ENCODE measurements around the gene FAXDC2. TPM values are rescaled to one million over a fixed set of nuclear protein-coding genes. Genes with fewer than 3 reads are reported as not detected.

The FAXDC2 gene
- total and polyA plus RNA-seq, 2 of the 13 experiments (the other 11 are each of a cell fraction or from before 2014, with no cell fraction given): 4.7 to 58.8 TPM

DNA sequence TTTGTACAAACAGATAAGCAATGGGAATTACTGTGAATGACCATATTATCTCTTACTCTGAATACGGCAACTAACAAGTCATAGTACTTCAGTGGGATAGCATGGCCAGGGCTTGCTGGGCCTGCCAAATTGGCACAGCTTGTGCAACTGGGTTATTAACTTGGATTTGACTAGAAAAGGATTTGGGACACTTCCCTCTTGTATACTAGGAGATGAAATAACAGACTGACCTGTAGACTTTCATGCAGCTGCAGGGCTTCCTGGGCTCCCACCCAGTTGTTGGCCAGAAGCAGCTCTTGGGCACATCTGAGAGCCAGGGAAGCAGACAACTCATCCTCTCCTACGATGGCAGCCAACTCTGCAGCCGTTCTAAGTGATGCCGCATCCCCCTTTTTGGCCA, 47.8 kb upstream of the FAXDC2 start (continued):
- TF ChIP-seq, protein P1, sequence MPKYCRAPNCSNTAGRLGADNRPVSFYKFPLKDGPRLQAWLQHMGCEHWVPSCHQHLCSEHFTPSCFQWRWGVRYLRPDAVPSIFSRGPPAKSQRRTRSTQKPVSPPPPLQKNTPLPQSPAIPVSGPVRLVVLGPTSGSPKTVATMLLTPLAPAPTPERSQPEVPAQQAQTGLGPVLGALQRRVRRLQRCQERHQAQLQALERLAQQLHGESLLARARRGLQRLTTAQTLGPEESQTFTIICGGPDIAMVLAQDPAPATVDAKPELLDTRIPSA (CRISPR knock-in tag; IDR thresholded peaks at IDR 0.05; ENCODE audit: borderline replicate concordance): no peak
- TF ChIP-seq GATA4 (IDR thresholded peaks at IDR 0.05; ENCODE audit: borderline replicate concordance, low read depth) (no peak), SRSF1 (optimal IDR thresholded peaks at IDR 0.05; ENCODE audit: low read depth, low read length) (no peak), HNRNPL (IDR thresholded peaks at IDR 0.05; ENCODE audit: low read depth, low read length) (no peak), REL (CRISPR knock-in tag; conservative IDR thresholded peaks at IDR 0.05) (no peak), SALL1 (CRISPR knock-in tag; IDR thresholded peaks at IDR 0.05) (no peak), ZNF841 (CRISPR knock-in tag; IDR thresholded peaks at IDR 0.05; ENCODE audit: borderline replicate concordance) (no peak)
- TF ChIP-seq, protein P2, sequence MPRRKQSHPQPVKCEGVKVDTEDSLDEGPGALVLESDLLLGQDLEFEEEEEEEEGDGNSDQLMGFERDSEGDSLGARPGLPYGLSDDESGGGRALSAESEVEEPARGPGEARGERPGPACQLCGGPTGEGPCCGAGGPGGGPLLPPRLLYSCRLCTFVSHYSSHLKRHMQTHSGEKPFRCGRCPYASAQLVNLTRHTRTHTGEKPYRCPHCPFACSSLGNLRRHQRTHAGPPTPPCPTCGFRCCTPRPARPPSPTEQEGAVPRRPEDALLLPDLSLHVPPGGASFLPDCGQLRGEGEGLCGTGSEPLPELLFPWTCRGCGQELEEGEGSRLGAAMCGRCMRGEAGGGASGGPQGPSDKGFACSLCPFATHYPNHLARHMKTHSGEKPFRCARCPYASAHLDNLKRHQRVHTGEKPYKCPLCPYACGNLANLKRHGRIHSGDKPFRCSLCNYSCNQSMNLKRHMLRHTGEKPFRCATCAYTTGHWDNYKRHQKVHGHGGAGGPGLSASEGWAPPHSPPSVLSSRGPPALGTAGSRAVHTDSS (CRISPR knock-in tag; conservative IDR thresholded peaks at IDR 0.05): no peak
- TF ChIP-seq, protein P3, sequence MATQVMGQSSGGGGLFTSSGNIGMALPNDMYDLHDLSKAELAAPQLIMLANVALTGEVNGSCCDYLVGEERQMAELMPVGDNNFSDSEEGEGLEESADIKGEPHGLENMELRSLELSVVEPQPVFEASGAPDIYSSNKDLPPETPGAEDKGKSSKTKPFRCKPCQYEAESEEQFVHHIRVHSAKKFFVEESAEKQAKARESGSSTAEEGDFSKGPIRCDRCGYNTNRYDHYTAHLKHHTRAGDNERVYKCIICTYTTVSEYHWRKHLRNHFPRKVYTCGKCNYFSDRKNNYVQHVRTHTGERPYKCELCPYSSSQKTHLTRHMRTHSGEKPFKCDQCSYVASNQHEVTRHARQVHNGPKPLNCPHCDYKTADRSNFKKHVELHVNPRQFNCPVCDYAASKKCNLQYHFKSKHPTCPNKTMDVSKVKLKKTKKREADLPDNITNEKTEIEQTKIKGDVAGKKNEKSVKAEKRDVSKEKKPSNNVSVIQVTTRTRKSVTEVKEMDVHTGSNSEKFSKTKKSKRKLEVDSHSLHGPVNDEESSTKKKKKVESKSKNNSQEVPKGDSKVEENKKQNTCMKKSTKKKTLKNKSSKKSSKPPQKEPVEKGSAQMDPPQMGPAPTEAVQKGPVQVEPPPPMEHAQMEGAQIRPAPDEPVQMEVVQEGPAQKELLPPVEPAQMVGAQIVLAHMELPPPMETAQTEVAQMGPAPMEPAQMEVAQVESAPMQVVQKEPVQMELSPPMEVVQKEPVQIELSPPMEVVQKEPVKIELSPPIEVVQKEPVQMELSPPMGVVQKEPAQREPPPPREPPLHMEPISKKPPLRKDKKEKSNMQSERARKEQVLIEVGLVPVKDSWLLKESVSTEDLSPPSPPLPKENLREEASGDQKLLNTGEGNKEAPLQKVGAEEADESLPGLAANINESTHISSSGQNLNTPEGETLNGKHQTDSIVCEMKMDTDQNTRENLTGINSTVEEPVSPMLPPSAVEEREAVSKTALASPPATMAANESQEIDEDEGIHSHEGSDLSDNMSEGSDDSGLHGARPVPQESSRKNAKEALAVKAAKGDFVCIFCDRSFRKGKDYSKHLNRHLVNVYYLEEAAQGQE (IDR thresholded peaks at IDR 0.05; ENCODE audit: borderline replicate concordance in 1 of 2, low read depth in 1 of 2, low read length in 2 of 2): no peak
- TF ChIP-seq, protein P4, sequence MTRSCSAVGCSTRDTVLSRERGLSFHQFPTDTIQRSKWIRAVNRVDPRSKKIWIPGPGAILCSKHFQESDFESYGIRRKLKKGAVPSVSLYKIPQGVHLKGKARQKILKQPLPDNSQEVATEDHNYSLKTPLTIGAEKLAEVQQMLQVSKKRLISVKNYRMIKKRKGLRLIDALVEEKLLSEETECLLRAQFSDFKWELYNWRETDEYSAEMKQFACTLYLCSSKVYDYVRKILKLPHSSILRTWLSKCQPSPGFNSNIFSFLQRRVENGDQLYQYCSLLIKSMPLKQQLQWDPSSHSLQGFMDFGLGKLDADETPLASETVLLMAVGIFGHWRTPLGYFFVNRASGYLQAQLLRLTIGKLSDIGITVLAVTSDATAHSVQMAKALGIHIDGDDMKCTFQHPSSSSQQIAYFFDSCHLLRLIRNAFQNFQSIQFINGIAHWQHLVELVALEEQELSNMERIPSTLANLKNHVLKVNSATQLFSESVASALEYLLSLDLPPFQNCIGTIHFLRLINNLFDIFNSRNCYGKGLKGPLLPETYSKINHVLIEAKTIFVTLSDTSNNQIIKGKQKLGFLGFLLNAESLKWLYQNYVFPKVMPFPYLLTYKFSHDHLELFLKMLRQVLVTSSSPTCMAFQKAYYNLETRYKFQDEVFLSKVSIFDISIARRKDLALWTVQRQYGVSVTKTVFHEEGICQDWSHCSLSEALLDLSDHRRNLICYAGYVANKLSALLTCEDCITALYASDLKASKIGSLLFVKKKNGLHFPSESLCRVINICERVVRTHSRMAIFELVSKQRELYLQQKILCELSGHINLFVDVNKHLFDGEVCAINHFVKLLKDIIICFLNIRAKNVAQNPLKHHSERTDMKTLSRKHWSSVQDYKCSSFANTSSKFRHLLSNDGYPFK (CRISPR knock-in tag; IDR thresholded peaks at IDR 0.05; ENCODE audit: borderline replicate concordance): no peak

All from HepG2 (cell line).